HepG2 (cell line): ENCODE measurements around the gene ZNF846. TPM values are rescaled to one million over a fixed set of nuclear protein-coding genes. Genes with fewer than 3 reads are reported as not detected.

Source experiments
- BATF2 ChIP-seq: sonication (generic); formaldehyde crosslinking; IDR thresholded peaks from 2 replicates; pipeline ENCODE4 v1.8.0; 2022; ENCODE audit warnings: mild to moderate bottlenecking, missing genetic modification reagents, moderate library complexity
- CEBPG ChIP-seq: IDR thresholded peaks from 2 replicates; pipeline ENCODE4 v1.6.1; 2016
- HBP1 ChIP-seq: IDR thresholded peaks from 2 replicates; pipeline ENCODE4 v1.6.1; 2016; ENCODE audit warnings: low read depth, control low read depth
- HOXA5 ChIP-seq: sonication (generic); formaldehyde crosslinking; IDR thresholded peaks from 2 replicates; pipeline ENCODE4 v1.4.0; 2020; ENCODE audit warnings: missing genetic modification reagents
- MXI1 ChIP-seq: IDR thresholded peaks from 3 replicates; pipeline ENCODE4 v1.6.1; 2012; ENCODE audit warnings: low read depth, low read length, inconsistent platforms, borderline replicate concordance
- PCBP2 ChIP-seq: fragments of 200-400 bp; formaldehyde crosslinking; optimal IDR thresholded peaks from 2 replicates; pipeline ENCODE3; 2018; ENCODE audit warnings: low read length, low read depth; ENCODE audit not compliant: poor library complexity, severe bottlenecking
- POGZ ChIP-seq: sonication (generic); formaldehyde crosslinking; IDR thresholded peaks from 2 replicates; pipeline ENCODE4 v1.4.0; 2020; ENCODE audit warnings: mild to moderate bottlenecking, missing genetic modification reagents
- SCMH1 ChIP-seq: sonication (generic); formaldehyde crosslinking; IDR thresholded peaks from 2 replicates; pipeline ENCODE4 v1.9.0; 2021; ENCODE audit warnings: missing genetic modification reagents, mild to moderate bottlenecking, borderline replicate concordance
- SNAI1 ChIP-seq: sonication (generic); formaldehyde crosslinking; IDR thresholded peaks from 2 replicates; pipeline ENCODE4 v1.5.0; 2020; ENCODE audit warnings: mild to moderate bottlenecking, missing genetic modification reagents, borderline replicate concordance
- SP1 ChIP-seq, 2 experiments: fragments of 450-650 bp in 1 of 2; sonication (generic) in 1 of 2; formaldehyde crosslinking in 1 of 2; IDR thresholded peaks; 2 replicates each; pipeline versions ENCODE4 v1.4.0 to v1.6.1; 2016 to 2020; ENCODE audit warnings: missing genetic modification reagents in 1 of 2
- THAP9 ChIP-seq: sonication (generic); formaldehyde crosslinking; IDR thresholded peaks from 2 replicates; pipeline ENCODE4; 2020; ENCODE audit warnings: missing genetic modification reagents, mild to moderate bottlenecking, borderline replicate concordance
- U2AF2 ChIP-seq: fragments of 200-400 bp; formaldehyde crosslinking; IDR thresholded peaks from 2 replicates; pipeline ENCODE4 v1.6.1; 2017; ENCODE audit warnings: low read depth, mild to moderate bottlenecking, low read length
- YY1 ChIP-seq: IDR thresholded peaks from 2 replicates; pipeline ENCODE4 v1.6.1; 2011; ENCODE audit warnings: low read length, low read depth, moderate library complexity, mild to moderate bottlenecking; ENCODE audit not compliant: insufficient read depth, insufficient replicate concordance
- ZBED4 ChIP-seq: sonication (generic); formaldehyde crosslinking; IDR thresholded peaks from 2 replicates; pipeline ENCODE4 v1.4.0; 2020; ENCODE audit warnings: missing genetic modification reagents, borderline replicate concordance
- ZFY ChIP-seq: sonication (generic); formaldehyde crosslinking; IDR thresholded peaks from 2 replicates; pipeline ENCODE4 v1.4.0; 2020; ENCODE audit warnings: missing genetic modification reagents
- ZNF513 ChIP-seq: sonication (generic); formaldehyde crosslinking; conservative IDR thresholded peaks from 2 replicates; pipeline ENCODE4 v1.5.0; 2020; ENCODE audit warnings: missing genetic modification reagents
- ZNF629 ChIP-seq: sonication (generic); formaldehyde crosslinking; conservative IDR thresholded peaks from 2 replicates; pipeline ENCODE4 v1.5.0; 2020; ENCODE audit warnings: missing genetic modification reagents
- polyA plus RNA-seq, 8 experiments: library from polyadenylated mRNA; depleted of rRNA in 3 of 8; stranded (reverse) in 7 of 8; unstranded in 1 of 8; fragments of >200 nt; fragmentation: Illumina TruSeq in 4 of 8; extraction: Trizol in 4 of 8; gene quantifications; 2 replicates each; pipeline versions ENCODE4 v1.2.1 to v1.2.3, GENCODE V29; 2011 to 2016; ENCODE audit warnings: low read depth in 4 of 8, missing spikeins in 1 of 8, mixed read lengths in 1 of 8; ENCODE audit not compliant: insufficient read depth in 1 of 8
- total RNA-seq, 5 experiments: library from RNA; depleted of rRNA; stranded (reverse); fragments of >200 nt; fragmentation: Illumina TruSeq; extraction: Trizol; gene quantifications; 2 replicates each; pipeline ENCODE4 v1.2.3, GENCODE V29; 2016; ENCODE audit warnings: low read depth in 1 of 5

The ZNF846 gene
- total and polyA plus RNA-seq, 2 of the 13 experiments (the other 11 are each of a cell fraction or from before 2014, with no cell fraction given): 4.8 to 5.4 TPM

GRCh38 chr19:9768175-9769112 is at the start of gene ZNF846 (continued):
- TF ChIP-seq U2AF2: 0 out of 2 replicates have a peak, but pooled peaks have one; percentile 41
- peak; percentile 73 for TF ChIP-seq YY1
- peak; percentile 86 for TF ChIP-seq POGZ
- no peak for TF ChIP-seq ZNF513
- peak; percentile 90 for TF ChIP-seq ZBED4 (CRISPR knock-in tag)
- TF ChIP-seq BATF2 (CRISPR knock-in tag): 0 out of 2 replicates have a peak, but pooled peaks have one; percentile 37
- peak; percentile 94 for TF ChIP-seq THAP9 (CRISPR knock-in tag)
- peak; percentile 62; the same call in 1 of the 2 replicates for TF ChIP-seq HBP1 (CRISPR knock-in tag)
- TF ChIP-seq ZNF629 (CRISPR knock-in tag): no peak
- TF ChIP-seq SCMH1 (CRISPR knock-in tag): no peak
- peak; percentile 93 for TF ChIP-seq ZFY
- peak; percentile 86; the same call in 1 of the 2 replicates for TF ChIP-seq SNAI1 (CRISPR knock-in tag)
- no peak for TF ChIP-seq SP1 (IDR thresholded peaks at IDR 0.05)
- peak; percentile 79 for TF ChIP-seq SP1 (CRISPR knock-in tag; IDR thresholded peaks at IDR 0.05)
- no peak for TF ChIP-seq PCBP2
- TF ChIP-seq HOXA5 (CRISPR knock-in tag): 0 out of 2 replicates have a peak, but pooled peaks have one; percentile 85
- peak; percentile 69; the same call in 2 of the 3 replicates for TF ChIP-seq MXI1
- 0 out of 2 replicates have a peak, but pooled peaks have one; percentile 31 for TF ChIP-seq CEBPG (CRISPR knock-in tag)
